NK-92 treated with Interleukin-12 subunit alpha and Interleukin-12 subunit beta, amount 100 ng/mL, for 24 hours (cell line): ENCODE results near the gene DHRSX.
"Not testable (repeated sequence)": the region's sequence is repeated elsewhere in the genome, so short reads cannot be mapped to it uniquely, and the experiment has no call there.

Source experiments
- DNase-seq: peaks from one replicate; lab custom pipeline; 2025; lab: John Stamatoyannopoulos, UW

DHRSX gene

DNA sequence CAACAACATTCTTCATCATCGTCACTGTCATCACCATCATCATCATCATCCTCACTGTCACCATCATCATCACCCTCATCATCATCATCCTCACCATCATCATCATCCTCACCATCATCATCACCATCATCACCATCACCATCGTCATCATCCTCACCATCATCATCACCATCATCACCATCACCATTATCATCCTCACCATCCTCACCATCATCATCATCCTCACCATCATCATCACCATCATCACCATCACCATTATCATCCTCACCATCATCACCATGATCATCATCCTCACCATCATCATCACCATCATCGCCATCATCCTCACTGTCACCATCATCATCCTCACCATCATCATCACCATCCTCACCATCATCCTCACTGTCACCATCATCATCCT is 18.9 kb upstream of the DHRSX start:
- not testable (repeated sequence) for DNase-seq

DNA sequence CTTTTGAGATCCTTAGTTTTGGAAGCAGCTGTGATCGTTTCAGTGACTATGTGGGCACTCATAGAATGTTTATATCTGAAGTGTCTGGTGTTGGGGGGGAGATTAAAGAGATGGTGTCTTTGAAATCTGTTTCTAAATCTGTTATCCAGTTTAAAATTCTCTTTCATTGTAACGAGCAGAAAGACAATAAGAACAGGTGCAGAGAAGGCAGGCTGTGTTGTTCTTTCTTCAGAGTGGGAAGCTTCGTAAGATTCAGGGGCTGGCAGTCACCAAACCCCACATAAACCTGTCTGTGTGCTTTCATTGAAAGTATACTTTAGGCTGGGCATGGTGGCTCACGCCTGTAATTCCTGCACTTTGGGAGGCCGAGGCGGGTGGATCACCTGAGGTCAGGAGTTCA is 16.3 kb upstream of the DHRSX start:
- no peak for DNase-seq

DNA sequence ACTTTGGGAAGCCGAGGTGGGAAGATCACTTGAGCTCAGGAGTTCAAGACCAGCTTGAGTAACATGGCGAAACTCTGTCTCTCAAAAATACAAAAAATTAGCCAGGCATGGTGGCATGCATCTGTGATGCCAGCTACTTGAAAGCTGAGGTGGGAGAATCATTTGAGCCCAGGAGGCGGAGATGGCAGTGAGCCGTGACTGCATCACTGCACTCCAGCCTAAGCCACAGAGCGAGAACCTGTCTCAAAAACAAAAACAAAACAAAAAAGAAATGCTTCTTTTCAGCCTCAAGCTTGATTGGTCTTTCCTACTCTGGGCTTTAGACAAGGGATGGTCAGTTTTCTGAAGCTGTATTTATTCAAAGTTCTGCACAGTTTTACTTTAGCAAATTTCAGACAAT is 15.8 kb upstream of the DHRSX start:
- no peak for DNase-seq

GRCh38 chrX:2514131-2514530 is 13.4 kb upstream of the DHRSX start:
- no peak for DNase-seq

- no peak for DNase-seq
Measured at GRCh38 chrX:2513121-2513664, 12.4 kb upstream of the DHRSX start.

- DNase-seq: no peak
Measured at GRCh38 chrX:2512501-2512900, 11.7 kb upstream of the DHRSX start.

DNA sequence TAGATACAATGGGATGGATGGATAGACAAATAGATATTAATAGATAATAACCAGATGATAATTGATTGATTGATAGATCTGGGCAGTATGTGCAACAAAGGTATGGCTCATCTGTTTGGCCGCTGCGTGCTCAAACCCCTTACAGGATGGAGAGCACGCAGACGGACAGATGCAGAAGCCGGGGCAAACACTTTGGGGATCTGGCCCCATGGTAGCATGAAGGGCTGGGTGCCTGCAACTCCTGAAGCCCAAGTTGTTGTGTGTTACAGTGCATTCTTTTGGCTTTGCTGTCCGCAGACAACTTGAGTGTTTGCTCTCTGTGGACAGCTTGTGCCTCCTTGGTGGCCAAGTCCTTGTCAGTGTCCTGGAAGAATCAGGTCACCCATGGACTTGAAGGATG is 10.6 kb upstream of the DHRSX start:
- DNase-seq: no peak

GRCh38 chrX:2508648-2509335 is 8.0 kb upstream of the DHRSX start:
- no peak for DNase-seq

- no peak for DNase-seq
Measured at GRCh38 chrX:2507904-2508627, 7.3 kb upstream of the DHRSX start.

- DNase-seq: no peak
Measured at GRCh38 chrX:2507196-2507595, 6.4 kb upstream of the DHRSX start.

DNA sequence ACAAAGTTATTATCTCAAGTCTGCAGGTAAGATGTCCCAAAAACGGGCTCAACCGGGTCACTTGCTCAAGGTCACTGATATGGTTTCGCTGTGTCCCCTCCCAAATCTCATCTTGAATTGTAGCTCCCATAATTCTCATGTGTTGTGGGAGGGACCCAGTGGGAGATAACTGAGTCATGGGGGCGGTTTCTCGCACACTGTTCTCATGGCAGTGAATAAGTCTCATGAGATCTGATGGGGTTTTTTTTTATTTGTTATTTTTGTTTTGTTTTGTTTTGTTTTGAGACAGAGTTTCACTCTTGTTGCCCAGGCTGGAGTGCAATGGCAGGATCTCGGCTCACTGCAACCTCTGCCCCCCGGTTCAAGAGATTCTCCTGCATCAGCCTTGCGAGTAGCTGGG is 4.6 kb upstream of the DHRSX start:
- DNase-seq: not testable (repeated sequence)

GRCh38 chrX:2504706-2505332 is 4.0 kb upstream of the DHRSX start:
- DNase-seq: no peak

DNA sequence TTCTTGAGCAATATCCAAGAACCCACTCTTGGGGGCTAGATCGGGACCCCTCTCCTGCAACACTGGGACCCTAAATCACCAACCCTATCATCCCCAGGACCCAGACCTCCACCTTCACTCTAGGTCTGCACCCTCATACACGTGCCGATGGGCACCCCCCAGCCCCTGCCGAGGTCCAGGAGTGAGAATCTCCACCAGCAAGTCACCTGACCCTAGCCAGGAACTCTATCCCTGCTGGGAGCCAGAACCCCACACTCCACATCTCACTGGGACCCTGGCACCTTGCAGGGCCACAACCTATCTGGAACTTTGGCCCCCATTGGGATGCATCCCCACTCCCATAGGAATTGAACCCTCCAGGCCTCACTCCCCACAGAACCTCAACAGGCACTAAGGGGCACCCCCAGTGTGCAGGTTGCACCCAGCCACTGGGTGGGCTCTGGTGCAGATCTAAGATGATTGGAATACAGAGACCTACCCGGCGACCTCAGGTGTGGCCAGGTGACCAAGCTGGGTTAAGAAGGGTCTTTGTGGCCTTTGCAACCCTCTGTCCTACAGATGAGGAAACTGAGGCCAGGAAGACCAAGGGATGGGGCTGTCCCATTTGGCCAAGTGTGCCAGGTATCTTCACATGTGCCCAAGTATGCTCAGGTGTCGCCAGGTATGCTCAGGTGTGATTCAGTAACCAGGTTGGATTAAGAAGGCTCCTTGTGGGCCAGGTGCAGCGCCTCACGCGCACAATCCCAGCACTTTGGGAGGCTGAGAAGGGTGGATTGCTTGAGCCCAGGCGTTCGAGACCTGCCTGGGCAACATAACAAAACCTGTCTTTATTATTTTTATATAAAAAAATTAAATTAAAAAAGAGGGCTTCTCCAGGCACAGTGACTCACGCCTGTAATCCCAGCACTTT is 3.1 kb upstream of the DHRSX start:
- DNase-seq: no peak

DNA sequence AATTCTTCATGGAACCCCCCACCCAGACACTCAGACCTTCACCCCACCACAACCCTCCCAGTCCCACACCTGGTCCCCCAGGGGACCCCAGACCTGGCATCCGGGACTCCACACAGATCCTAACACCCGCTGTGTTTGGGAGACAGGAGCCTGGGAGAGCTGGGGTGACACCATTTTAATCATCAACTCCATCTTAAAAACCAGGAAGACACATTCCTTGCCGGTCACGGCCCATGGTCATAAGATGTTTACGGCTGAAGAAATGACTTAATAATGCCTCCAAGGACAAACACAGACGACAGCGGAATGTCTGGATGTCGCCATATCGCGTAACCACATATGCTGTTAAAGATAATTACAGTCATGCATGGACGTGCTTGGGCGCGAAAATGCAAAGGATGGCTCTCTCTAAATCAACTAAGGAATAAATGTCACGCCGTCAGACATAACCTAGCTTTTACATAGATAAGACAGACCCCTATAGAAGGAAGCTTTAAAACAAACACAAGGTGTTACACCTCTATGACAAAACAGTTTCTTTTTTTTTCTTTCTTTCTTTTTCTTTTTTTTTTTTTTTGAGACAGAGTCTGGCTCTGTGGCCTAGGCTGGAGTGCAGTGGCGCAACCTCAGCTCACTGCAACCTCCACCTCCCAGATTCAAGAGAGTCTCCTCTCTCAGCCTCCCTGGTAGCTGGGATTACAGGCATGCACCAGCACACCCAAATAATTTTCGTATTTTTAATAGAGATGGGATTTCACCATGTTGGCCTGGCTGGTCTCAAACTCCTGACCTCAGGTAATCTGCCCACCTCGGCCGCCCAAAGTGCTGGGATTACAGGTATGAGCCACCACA is 2.1 kb upstream of the DHRSX start:
- DNase-seq: no peak

GRCh38 chrX:2502120-2502667 is 1.4 kb upstream of the DHRSX start:
- no peak for DNase-seq

DNA sequence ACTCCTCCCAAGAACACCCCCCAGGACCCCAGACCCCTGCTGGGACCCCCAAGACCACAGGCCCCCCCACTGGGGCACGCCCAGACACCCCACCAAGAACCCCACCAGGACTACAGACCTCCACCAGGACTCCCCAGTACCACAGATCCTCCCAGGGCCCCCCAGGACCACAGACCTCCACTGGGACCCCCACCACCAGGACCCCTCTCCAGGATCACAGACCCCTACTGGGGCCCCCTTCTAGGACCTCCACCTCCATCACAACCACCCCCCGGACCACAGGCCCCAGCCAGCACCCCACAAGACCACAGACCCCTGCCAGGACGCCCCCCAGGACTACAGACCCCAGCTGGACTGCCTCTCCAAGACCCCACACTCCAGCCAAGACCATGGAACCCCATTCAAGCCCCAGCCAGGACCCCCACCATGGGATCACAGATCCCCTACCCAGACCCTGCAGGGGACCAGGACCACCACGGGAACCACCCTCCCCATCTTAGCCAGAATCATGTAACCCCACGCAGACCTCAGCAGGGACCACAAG is 855 bp upstream of the DHRSX start:
- DNase-seq: no peak

- DNase-seq: no peak
Measured at GRCh38 chrX:2500091-2500802, 529 bp downstream of the DHRSX start.

GRCh38 chrX:2499507-2499906 is 1.3 kb downstream of the DHRSX start:
- no peak for DNase-seq

DNA sequence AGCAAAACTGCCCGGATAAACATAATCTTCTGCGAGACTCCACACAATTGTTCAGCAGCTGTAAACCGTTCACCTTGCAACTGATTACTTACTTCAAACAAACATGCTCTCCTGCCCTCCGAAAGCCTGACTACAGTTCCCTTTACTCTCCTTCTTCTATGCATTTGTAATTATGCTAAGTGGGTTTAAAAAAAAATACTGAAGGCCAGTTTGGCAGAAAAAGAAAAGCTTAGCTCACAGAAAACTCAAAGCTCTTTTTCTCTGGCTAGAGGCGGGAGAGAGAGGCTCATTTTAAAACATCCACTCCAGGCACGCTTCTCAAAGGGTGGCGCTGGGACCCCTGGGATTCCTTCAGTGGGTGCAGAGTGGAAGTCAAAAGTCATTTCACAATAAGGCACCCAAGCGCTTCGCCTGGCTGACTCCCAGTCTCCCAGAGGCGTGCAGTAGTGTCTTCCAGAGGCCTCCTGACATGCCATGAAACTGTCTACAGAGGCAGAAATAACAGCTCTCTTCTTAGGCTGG is 1.9 kb downstream of the DHRSX start:
- no peak for DNase-seq
